Activated CD8-positive, alpha-beta memory T cell treated with anti-CD3 and anti-CD28 coated beads, Interleukin-2, amount 50 U/mL, for 24 hours (primary cell): ENCODE data around the gene CTCF.

ENCODE experiments used
- DNase-seq: peaks from one replicate; pipeline ENCODE4 v3.0.0-alpha.2; 2020; ENCODE audit errors: extremely low read depth

CTCF gene

DNA sequence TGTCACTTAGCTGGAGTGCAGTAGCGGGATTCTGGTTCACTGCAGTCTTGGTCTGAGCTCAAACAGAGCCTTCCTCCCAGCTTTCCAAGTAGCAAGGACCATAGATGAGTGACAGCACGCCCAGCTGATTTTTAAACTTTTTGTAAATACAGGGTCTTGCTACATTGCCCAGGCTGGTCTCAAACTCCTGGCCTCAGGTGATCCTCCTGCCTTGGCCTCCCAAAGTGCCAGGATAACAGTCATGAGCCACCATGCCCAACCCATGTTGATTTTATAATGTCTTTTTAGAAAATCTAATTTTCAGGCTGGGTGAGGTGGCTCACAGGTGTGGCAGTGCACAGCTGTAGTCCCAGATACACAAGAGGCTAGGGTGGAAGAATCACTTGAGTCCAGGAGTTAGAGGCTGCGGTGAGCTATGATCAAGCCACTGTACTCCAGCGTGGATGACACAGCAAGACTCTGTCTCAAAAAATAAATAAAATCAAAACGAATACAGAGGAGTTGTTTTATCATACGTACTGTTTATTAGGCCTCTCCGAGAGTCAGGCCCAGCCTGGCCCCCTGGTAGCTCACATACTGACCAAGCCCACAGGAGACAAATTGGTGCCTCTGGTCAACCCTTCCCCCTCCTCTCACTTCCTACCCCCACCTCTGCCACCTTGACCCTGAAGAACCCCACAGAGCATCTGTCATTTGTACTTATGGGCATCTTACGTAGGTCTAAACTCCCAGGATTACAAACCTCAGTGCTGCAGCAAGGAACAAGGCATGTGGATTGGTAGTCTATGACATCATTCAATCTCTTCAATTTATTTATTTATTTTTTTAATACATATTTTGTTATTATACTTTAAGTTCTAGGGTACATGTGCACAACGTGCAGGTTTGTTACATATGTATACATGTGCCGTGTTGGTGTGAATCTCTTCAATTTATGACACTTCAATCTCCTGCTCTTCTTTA, 117.9 kb downstream of the CTCF start:
- no peak for DNase-seq

DNA sequence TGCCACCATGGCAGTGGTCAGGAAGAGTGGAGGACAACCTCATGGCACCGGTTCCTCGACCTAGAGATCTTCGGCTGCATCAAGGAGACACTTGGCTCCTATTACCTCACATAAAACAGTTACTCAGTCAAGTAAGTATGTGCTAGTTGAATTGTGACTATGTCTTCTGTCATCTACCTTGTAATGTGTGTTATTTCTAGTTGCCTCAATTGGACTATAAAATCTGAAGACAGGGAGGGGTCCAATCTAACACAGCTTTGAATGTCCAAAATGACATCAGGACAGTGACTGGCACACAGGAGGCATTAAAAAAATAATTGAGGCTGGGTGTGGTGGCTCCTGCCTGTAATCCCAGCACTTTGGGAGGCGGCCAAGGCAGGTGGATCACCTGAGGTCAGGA, 121.4 kb downstream of the CTCF start:
- DNase-seq: no peak

DNA sequence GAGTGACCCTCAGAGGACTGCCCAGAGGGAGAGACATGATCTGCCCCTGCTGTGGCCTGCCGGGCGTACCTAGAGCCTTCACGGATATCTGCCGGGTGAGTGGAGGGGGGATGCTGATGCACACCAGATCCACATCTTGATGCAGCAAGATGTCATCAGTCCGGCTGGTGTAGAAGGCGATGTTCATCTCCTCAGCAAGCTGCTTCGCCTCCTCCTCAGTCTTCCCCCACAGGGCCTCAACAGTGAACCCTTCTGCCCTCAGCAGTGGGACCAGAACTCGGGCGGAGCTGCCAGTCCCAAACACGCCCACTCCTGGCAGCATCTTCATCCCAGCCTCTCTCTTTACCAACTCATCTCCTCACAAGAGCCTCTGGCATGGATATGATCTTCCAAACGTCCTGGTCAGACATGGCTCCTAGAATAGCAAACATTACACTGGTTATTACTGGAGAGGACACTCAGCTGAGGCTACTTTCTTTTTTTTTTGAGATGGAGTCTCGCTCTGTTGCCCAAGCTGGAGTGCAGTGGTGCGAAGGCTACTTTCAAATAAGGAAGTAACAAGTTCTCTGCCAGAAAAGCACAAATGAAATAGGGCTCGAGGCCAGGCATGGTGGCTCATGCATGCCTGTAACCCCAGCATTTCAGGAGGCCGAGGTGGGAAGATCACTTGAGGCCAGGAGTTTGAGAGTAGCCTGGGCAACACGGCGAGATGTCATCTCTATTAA, 123.2 kb downstream of the CTCF start:
- no peak for DNase-seq
